Transverse colon (tissue), 4 donors: ENCODE results near the gene KCNJ6. TPM values are rescaled to one million over a fixed set of nuclear protein-coding genes. Genes with fewer than 3 reads are reported as not detected.

ENCODE experiments used
- DNase-seq: peaks from one replicate; pipeline ENCODE4 v3.0.0-alpha.2; 2019
- H3K27ac ChIP-seq, 4 donors: fragments of 200-600 bp; sonication (generic); 2 replicates each; pipeline ENCODE4 v1.5.1; 2016 to 2018; ENCODE audit warnings: inconsistent platforms in 4 of 4
- H3K27me3 ChIP-seq: fragments of 200-600 bp; sonication (generic); 2 replicates; pipeline ENCODE4 v1.5.1; 2017; ENCODE audit warnings: inconsistent platforms
- H3K36me3 ChIP-seq, 4 donors: fragments of 200-600 bp; sonication (generic); 2 replicates each; pipeline ENCODE4 v1.5.1; 2017 to 2019; ENCODE audit warnings: inconsistent platforms in 4 of 4
- H3K4me1 ChIP-seq, 4 donors: fragments of 200-600 bp; sonication (generic); 2 replicates each; pipeline ENCODE4 v1.5.1; 2017 to 2020; ENCODE audit warnings: inconsistent platforms in 4 of 4
- H3K4me3 ChIP-seq, 4 donors: fragments of 200-600 bp; sonication (generic); 1 replicate in 1 of 4; 2 replicates in 3 of 4; pipeline versions ENCODE4 v1.5.1 to v1.6.1; 2017 to 2019; ENCODE audit warnings: inconsistent platforms in 4 of 4
- H3K9me3 ChIP-seq, 2 donors: fragments of 200-600 bp; sonication (generic); 2 replicates each; pipeline ENCODE4 v1.5.1; 2017 to 2019; ENCODE audit warnings: inconsistent platforms in 2 of 2
- CTCF ChIP-seq, 5 experiments: fragments of 200-600 bp in 3 of 5; fragments of 450-650 bp in 2 of 5; sonication (generic) in 3 of 5; IDR thresholded peaks; 1 replicate in 2 of 5; 2 replicates in 3 of 5; pipeline ENCODE4 v1.5.1; 2016 to 2017; ENCODE audit warnings: antibody characterized with exemption in 5 of 5, inconsistent platforms in 3 of 5, mild to moderate bottlenecking in 2 of 5, moderate library complexity in 1 of 5
- EP300 ChIP-seq: sonication (generic); formaldehyde crosslinking; IDR thresholded peaks from one replicate; pipeline ENCODE4 v1.6.1; 2017; ENCODE audit warnings: antibody characterized with exemption, low read depth
- POLR2A ChIP-seq: fragments of 450-650 bp; IDR thresholded peaks from one replicate; pipeline ENCODE4 v1.6.1; 2016; ENCODE audit warnings: antibody characterized with exemption, mild to moderate bottlenecking, moderate library complexity
- POLR2AphosphoS5 ChIP-seq, 3 donors: sonication (generic); formaldehyde crosslinking; IDR thresholded peaks; one replicate each; pipeline ENCODE4 v1.6.1; 2016; ENCODE audit warnings: antibody characterized with exemption in 3 of 3
- WGBS, 2 donors: methylation state at CpG; one replicate each; pipeline ENCODE4 v1.1.5; 2018; ENCODE audit warnings: low coverage in 1 of 2; 5-methylcytosine and 5-hydroxymethylcytosine counted together
- in situ Hi-C, 4 donors: fragments of 200-750 bp; cut with MboI; loops; one replicate each; pipeline versions ENCODE4 v1.15.0 to v1.15.1; 2017; ENCODE audit warnings: low sequenced_read_pairs in 3 of 4, low pct_ligation_motif_present in 1 of 4, low pct_unique_long_range_greater_than_20kb in 1 of 4
- intact Hi-C: fragments of 100-400 bp; cut with DNase I; formaldehyde crosslinking; loops from one replicate; pipeline ENCODE4 v1.15.1; 2023; ENCODE audit warnings: low total_unique reads
- total RNA-seq, 4 donors: library from RNA; depleted of rRNA; stranded (reverse); fragments of >200 nt; gene quantifications; one replicate each; pipeline ENCODE4 v1.1.0, GENCODE V29; 2016

Gene KCNJ6
- total RNA-seq, 4 donors from 2014 or later, result 0.14 to 0.16 TPM; not detected in 2

DNA sequence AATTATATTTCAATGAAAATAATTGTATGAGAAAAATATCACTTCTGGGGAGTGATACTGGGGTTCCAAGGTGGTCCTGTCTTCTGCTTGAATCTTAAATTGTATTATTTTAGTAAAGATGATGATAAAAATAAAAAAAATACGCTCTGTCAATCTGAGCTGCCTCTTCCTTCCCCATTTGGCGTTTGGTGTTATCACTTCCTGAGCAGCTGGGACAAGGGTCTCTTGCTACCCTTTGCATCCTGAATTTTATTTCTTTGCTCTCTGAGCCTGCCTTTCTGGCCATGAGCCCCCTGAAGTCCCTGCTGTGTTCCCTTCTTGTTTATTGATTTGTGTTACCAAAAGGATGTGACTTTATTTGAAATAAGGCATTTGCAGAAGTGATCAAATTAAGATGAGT, 111.0 kb downstream of the KCNJ6 start:
- no peak overlapping the region for H3K27ac ChIP-seq
- no peaks in the 10 kb centered on the region for H3K9me3 ChIP-seq
- TF ChIP-seq CTCF (IDR thresholded peaks at IDR 0.05) (no peak), POLR2AphosphoS5 (IDR thresholded peaks at IDR 0.05) (no peak)
- in situ Hi-C loops (no loop called here), intact Hi-C loops (no loop called here)
- no peak overlapping the region for H3K4me3 ChIP-seq
- no peaks in the 10 kb centered on the region for H3K36me3 ChIP-seq
- H3K27me3 ChIP-seq, result peaks cover 16% of the 10 kb centered on the region
- WGBS, 2 donors, result 32 to 35% methylated on average over 2 of the region's 2 CpGs
- DNase-seq, result no peak
- H3K4me1 ChIP-seq, result no peaks in the 10 kb centered on the region

DNA sequence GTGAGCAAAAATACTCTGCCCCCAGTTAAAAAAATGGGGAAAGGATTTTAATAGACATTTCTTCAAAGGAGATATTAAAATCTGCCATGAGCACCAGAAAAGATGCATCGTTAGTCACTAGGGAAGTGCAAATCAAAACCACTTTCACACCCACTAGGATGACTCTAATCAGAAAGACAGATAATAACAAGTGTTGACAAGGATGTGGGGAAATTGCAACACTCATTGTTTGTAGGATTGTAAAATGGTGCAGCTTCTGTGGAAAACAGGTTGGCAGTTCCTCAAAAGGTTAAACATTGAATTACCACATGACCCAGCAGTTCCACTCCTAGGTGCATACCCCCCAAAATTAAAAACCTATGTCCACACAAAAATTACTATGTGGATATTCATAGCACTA, 112.3 kb downstream of the KCNJ6 start:
- no peak for DNase-seq
- H3K4me1 ChIP-seq, result no peaks in the 10 kb centered on the region
- H3K36me3 ChIP-seq, result no peaks in the 10 kb centered on the region
- H3K27me3 ChIP-seq, result peaks cover 16% of the 10 kb centered on the region
- no peaks in the 10 kb centered on the region for H3K9me3 ChIP-seq
- intact Hi-C loops (no loop called here), in situ Hi-C loops (no loop called here)
- no peak overlapping the region for H3K27ac ChIP-seq
- no peak for TF ChIP-seq CTCF (IDR thresholded peaks at IDR 0.05)
- TF ChIP-seq EP300, result no peak
- no peak for TF ChIP-seq POLR2AphosphoS5 (IDR thresholded peaks at IDR 0.05)
- no peak for TF ChIP-seq POLR2A
- H3K4me3 ChIP-seq, result no peak overlapping the region
- WGBS, 2 donors, result 85 to 86% methylated on average over 1 of the region's 1 CpG

DNA sequence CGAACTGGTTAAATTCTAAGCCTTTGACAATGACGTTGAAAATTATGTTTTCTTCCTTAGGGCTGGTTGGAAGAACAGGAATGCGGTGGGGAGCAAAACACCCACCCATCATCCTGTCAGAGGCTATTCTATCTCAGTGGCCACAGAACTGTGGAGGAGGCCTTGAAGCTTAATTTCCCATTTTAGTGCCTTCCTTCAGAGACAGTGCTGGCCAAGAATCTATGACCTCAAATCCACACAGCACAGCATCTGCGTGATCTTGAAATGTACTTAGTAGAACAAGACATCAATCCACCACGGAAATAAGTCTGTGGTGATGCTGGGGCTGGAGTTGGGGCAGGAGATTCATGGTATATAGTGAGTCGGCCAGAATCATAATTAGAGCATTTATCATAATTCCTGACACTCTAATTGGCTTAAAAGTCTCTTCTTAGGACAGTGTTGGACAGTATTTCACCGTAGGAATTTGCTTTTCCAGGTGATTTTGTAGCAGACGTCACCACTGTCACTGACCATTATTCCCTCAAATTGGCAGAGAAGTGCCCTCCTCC, 113.1 kb downstream of the KCNJ6 start:
- peaks cover 16% of the 10 kb centered on the region for H3K27me3 ChIP-seq
- no peaks in the 10 kb centered on the region for H3K9me3 ChIP-seq
- H3K36me3 ChIP-seq, result no peaks in the 10 kb centered on the region
- in situ Hi-C loops, result no loop called here
- no peak overlapping the region for H3K27ac ChIP-seq
- 76% methylated on average over 7 to 8 of the region's 8 CpGs for WGBS, 2 donors
- no peaks in the 10 kb centered on the region for H3K4me1 ChIP-seq
- no peak overlapping the region for H3K4me3 ChIP-seq
- TF ChIP-seq EP300 (no peak), CTCF (IDR thresholded peaks at IDR 0.05) (no peak), POLR2AphosphoS5 (IDR thresholded peaks at IDR 0.05) (no peak), POLR2A (no peak)
- no peak for DNase-seq
- intact Hi-C loops, result no loop called here

DNA sequence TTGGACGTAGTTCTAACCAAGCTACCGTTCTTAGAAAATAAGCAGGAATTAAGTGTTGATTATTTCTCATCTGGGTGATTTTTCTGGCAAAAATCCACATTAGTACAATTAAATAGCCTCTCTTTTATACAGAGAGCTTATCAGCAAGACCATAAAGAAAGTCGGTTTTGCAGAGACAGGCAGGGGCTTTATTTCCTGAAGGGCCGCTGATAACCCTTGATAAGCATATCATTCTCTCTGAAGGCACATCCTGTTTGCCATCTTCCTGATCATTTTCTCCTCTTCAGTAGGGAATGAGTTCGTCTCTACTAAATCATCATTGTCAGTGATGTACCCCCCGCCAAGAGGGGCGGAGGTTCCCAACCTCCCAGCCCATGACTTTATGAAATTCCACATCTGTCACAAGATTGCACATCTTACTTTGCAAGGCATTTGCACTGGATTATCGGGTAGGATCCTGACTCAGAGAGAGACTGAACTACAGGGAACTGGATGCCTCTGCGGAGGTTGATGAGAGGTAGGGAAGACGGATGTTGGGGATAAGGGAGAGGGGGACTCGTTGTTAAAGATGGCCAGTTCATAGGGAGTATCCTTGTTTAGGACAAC, 115.7 kb downstream of the KCNJ6 start:
- Histone ChIP-seq H3K4me3 (no peak overlapping the region), H3K27me3 (peaks cover 16% of the 10 kb centered on the region), H3K27ac (no peak overlapping the region), H3K9me3 (no peaks in the 10 kb centered on the region), H3K36me3 (no peaks in the 10 kb centered on the region), H3K4me1 (no peaks in the 10 kb centered on the region)
- in situ Hi-C loops (no loop called here), intact Hi-C loops (no loop called here)
- no peak for DNase-seq
- TF ChIP-seq CTCF (IDR thresholded peaks at IDR 0.05) (no peak), POLR2A (no peak), POLR2AphosphoS5 (IDR thresholded peaks at IDR 0.05) (no peak), EP300 (no peak)
- WGBS, 2 donors, result 66 to 77% methylated on average over 8 to 11 of the region's 11 CpGs
